B cell (primary cell): ENCODE measurements around the gene IL1RN.

Experiments
- CTCF ChIP-seq: fragments of 200-600 bp; IDR thresholded peaks from one replicate; pipeline ENCODE4 v1.8.0; 2022; ENCODE audit warnings: antibody characterized with exemption, mild to moderate bottlenecking
- EZH2 ChIP-seq: IDR thresholded peaks from 2 replicates; pipeline ENCODE4 v1.6.1; 2012; ENCODE audit warnings: borderline replicate concordance, low read depth, mild to moderate bottlenecking, moderate library complexity, low read length; ENCODE audit not compliant: insufficient read depth, poor library complexity, severe bottlenecking

- TF ChIP-seq CTCF (no peak), EZH2 (no peak)
Measured at GRCh38 chr2:113180131-113180946, 52.9 kb downstream of the IL1RN start.
